ENCODE data around the gene DEFB131B.
"Not testable (repeated sequence)": the region's sequence is repeated elsewhere in the genome, so short reads cannot be mapped to it uniquely, and the experiment has no call there.

Gene DEFB131B, protein sequence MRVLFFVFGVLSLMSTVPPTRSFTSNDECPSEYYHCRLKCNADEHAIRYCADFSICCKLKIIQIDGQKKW
- long read RNA-seq, donor 1 = 0 reads
- long read RNA-seq, donor 2 = 0 reads
- long read RNA-seq, donor 3 = 0 reads
- long read RNA-seq, donor 4 = 0 reads
- long read RNA-seq, donor 5 = 0 reads
- long read RNA-seq, donor 6 = 0 reads
- long read RNA-seq, donor 7 = 0 reads
- long read RNA-seq, donor 8 = 0 reads

DNA sequence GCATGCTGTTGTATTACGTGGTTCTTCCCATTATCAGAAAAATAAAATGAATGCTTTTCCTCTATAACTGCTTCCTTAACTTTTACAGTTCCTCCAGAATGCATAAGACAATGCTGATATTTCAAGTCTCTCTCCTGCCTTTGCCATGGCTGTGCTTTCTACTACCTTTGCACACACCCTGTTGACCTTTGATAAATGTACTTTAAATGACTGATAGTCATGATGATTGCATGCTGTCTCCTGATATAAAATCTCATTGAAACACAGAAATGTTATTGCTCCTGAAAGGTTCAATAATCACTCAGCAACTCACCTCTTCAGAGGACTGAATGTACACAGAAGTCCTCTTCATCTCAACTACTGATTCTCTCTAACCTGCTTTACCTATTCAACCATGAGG lies at the start of gene DEFB131B:
DEFB131B (plus strand) TSS at position 395 of the 400 bp plus-strand sequence; CDS start at position 395, 0 bp downstream.
- not testable (repeated sequence) for DNase-seq

DNA sequence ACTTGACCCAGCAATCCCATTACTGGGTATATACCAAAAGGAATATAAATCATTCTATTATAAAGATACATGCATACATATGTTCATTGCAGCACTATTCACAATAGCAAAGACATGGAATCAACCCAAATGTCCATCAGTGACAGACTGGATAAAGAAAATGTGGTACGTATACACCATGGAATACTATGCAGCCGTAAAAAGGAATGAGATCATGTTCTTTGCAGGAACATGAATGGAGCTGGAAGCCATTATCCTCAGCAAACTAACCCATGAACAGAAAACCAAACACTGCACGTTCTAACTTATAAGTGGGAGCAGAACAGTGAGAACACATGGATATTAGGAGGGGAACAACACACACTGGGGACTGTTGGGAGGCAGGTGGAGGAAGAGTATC lies 49.0 kb upstream of the DEFB131B start:
- DNase-seq = not testable (repeated sequence)

DNA sequence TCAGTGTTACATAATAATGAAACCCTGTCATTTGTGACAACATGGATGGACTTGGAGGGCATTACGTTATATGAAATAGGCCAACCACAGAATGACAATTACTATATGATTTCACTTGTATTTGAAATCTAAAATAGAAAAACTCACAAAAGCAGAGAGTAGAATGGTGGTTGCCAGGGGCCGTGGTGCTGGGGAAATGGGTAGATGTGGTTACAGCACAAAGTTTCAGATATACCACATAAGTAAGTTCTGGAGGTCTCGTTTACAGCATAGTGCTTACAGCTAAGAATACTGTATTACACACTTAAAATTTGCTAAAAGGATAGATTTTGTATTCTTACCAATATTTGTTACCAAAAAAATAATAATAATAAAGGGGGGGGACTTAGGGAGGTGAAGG lies 48.6 kb upstream of the DEFB131B start:
- not testable (repeated sequence) for DNase-seq

DNA sequence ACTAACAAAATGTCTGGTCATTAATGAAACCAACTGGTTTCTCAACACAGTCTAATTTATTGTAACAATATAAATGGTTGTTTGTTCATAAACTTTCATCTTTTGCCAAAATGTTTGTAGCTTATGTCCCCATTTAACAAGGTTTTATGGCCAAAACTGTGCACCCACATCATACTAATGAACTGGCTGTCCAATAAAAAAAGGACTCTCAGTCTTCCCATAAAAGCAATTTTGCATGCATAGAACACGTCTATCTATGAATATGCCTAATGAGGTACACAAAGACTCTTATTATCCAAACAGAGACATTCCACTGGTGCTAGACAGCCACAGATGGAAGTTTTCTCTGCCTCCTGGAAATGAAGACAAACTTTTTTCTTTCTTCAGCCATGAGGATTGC lies 45.4 kb upstream of the DEFB131B start, which contains the start of gene DEFB108B:
DEFB108B (plus strand) TSS at position 390 of the 400 bp plus-strand sequence; CDS start at position 390, 0 bp downstream.
- not testable (repeated sequence) for DNase-seq

DNA sequence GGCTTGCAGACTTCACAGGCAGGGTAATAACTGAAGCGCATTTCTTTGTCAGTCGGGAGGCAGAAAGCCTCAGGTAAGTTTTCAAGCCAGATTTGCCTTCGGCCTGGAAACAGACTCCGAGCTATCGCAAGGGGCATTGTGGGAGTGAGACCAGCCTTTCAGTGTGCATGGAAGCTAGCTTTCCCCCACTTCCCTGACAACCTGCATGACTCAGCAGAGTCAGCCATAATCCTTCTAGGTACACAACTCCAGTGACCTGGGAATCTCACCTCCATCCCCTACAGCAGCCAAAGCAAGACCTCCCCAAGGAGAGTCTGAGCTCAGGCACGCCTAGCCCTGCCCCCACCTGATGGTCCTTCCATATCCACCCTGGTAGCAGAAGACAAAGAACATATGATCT lies 35.5 kb upstream of the DEFB131B start:
- DNase-seq = not testable (repeated sequence)

DNA sequence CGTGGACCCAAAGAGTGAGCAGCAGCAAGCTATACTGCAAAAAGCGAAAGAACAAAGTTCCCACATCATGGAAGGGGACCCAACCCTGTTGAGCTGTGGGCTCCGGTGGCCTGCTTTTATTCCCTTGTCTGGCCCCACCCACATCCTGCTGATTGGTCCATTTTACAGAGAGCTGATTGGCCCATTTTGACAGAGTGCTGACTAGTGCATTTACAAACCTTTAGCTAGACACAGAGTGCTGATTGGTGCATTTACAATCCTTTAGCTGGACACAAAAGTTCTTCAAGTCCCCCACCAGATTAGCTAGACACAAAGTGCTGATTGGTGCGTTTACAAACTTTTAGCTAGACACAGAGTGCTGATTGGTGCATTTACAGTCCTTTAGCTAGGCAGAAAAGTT lies 34.9 kb upstream of the DEFB131B start:
- not testable (repeated sequence) for DNase-seq

DNA sequence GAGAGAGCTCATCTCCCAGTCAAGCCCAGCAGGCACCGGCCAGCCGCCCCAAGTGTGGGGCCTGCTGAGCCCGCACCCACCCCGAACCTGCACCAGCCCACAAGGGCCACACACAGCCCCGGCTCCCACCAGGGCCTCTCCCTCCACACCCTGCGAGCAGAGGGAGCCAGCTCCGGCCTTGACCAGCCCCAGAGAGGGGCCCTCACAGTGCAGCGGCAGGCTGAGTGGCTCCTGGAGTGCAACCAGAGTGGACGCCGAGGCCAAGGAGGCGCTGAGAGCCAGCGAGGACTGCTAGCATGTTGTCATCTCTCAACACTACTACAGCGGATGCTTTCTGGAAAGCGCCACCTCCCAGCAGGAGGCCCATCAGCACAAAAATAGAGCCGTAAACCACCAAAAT lies 34.4 kb upstream of the DEFB131B start:
- DNase-seq = no peak

DNA sequence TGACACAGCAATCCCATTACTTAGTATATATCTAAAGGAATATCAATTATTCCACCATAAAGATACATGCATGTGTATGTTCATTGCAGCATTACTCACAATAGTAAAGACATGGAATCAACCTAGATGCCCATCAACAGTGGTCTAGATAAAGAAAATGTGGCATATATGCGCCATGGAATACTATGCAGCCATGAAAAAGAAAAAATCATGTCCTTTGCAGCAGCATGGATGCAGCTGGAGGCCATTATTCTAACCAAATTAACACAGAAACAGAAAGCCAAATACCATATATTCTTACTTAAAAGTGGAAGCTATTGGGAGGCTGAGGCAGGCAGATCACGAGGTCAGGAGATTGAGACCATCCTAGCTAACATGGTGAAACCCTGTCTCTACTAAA lies 24.4 kb upstream of the DEFB131B start:
- DNase-seq = not testable (repeated sequence)

DNA sequence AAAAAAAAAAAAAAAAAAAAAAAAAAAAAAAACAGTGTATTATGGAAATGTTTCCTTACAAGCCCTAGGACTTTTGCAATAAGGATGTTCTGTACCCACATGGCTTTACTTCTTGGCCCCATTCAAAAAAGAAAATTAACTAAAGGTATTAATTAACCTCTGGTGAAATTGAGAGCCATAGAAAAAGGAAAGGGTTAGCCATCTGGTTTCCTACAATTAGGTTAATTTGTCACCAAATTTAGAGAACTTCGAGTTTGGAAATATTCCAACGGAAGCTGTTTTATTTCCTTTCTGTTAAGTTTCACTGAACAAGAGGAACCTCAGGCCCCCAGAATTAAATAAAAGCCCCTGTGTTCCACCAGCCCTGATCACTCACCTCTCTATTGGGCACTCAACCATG lies 22.4 kb upstream of the DEFB131B start:
- DNase-seq = not testable (repeated sequence)

DNA sequence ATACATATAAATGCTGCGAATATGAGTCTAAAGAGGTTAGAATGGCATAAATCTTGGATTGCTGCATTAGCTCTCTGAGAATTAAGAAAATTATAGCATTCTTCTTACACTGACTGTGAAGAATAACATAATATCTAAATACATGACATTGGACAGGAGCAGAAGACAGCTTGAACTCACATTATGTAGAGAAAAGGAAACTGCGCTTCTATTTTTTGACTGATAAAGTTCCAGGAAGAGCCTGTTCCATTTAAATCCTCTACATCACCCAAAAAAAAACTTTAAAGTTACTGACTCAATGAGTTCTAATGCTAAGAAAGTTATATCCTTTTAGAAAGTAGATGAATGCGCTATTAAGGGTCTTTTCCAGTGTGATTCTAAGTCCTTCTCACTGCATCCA lies 17.4 kb upstream of the DEFB131B start:
- not testable (repeated sequence) for DNase-seq

DNA sequence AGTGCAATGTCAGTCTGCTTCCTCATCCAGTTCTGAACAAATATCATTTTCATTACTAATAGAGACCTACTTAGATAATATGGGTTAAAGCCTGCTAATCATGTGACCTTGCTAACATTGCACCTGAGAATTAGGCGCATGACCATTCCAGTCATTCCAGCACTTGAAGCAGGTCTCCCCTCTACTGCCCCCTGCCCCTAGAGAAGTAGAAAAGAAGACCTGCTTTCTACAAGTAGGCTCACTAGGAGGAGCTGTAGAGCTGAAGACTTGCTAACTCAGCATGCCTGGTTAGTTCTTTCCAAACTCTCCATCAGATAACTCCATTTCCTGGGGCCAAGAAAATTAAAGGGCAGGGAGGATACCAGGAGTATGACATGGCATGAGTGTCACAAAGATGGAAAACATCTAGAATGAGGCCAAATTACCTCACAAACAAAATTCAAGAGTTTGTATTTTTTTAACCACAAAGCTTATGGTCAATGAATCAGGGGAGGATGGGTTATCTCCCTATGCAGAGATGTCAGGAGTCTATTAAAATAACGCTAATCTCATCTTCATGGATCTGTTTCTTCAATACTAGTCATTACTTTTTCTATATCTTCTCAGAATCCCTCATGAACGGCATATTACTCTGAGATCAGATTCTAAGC lies 14.2 kb upstream of the DEFB131B start:
- not testable (repeated sequence) for DNase-seq

DNA sequence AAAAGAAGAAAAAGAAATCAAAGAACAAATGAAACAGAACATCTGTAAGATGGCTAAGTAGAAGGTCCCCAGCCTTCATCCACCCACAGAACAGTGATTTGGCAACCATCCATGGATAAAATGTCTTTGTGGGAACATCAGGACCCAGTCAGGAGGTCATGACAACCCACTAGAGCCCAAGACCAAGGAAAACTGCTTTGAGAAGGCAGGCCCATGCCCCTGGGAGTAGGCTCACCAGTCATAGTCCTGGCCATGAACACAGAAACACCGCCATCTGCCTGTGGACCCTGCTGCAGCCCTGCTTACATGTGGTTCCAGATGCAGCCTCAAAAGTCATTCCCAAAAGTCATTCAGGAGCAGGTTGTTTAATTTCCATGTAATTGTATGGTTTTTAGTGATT lies 11.0 kb upstream of the DEFB131B start:
- DNase-seq = not testable (repeated sequence)

DNA sequence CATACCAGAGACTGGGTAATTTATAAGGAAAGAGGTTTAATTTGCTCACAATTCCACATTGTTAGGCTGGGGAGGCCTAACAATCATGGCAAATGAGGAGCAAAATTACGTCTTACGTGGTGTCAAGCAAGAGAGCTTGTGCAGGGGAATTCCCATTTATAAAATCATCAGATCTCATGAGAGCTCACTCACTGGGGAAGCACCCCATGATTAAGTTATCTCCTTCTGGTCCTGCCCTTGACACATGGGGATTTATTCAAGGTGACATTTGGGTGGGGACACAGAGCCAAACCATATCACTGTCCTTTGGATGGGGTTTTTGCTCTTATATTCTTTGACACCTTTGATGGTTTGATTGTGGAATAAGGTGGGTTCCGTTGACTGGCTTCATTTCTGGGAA lies 8.3 kb upstream of the DEFB131B start:
- not testable (repeated sequence) for DNase-seq

DNA sequence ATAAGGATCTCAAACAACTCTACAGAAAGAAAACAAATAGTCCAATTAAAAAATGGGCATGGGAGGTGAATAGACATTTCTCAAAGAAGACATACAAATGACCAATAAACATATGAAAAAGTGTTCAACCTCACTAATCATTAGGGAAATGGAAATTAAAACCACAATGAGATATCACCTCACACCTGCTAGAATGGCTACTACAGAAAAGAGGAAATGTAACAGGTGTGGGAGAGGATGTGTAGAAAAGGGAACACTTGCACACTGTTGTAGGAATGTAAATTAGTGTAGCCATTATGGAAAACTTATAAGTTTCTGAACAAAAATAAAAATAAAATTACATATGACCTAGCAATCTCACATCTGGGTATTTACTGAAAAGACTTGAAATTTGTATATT lies 7.6 kb upstream of the DEFB131B start:
- DNase-seq = not testable (repeated sequence)

DNA sequence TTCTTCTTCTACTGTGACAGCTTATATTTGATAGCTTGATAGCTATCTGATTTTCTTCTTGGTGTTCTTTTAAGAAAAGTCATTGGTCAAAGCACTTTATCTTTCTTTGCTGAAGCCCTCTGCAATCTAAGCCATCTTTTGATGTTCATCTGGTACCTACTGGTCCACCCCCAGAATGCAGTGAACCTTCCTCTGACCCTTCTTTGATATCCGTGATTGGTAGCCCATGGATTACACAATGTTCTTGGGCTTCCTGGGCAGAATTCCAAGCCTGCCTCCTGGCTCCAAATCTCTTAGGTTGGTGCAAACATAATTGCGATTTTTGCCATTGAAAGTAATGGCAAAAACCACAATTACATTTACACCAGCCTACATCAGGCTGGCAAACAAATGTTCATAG lies 2.0 kb upstream of the DEFB131B start:
- DNase-seq = not testable (repeated sequence)

DNA sequence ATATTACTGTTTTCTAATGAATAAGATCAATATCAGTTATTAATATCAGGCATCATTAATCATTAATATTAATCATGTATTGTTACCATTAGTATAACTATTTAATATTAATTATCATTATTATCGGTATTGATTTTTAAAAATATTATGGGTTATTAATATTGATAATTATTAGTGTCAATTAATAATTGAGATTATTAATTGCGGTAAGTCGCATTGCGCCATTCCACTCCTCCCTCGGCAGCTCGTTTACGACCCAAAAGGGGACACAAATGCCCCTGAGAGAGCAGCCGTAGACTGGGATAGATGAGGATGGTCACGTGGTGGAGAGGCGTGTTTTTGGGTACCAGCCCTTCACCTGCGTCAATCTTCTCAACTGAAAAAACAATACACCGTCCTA lies 7.6 kb downstream of the DEFB131B start:
- DNase-seq = not testable (repeated sequence)

DNA sequence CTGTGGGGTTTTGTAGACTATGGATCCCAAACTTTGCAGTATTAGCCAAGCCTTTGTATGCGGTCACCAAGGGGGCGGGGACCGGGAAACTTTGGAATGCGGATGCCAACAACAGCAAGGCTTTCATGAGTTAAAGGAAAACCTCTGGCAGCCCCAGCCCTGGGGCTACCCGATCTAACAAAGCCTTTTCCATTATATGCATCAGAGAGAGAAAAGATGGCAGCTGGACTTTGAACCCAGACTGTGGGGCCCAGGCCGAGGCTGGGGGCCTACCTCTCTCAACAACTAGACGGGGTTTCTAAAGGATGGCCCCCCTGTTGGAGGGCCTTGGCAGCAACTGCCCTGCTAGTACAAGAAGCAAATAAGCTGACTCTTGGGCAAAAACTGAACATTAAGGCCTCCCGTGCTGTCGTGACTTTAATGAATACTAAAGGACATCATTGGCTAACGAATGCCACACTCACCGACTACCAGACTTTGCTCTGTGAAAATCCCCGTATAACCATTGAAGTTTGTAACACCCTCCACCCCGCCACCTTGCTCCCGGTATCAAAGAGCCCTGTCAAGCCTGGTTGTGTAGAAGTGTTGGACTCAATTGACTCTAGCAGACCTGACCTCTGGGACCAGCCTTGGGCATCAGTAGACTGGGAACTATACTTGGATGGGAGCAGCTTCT lies 10.2 kb downstream of the DEFB131B start:
- DNase-seq = not testable (repeated sequence)

DNA sequence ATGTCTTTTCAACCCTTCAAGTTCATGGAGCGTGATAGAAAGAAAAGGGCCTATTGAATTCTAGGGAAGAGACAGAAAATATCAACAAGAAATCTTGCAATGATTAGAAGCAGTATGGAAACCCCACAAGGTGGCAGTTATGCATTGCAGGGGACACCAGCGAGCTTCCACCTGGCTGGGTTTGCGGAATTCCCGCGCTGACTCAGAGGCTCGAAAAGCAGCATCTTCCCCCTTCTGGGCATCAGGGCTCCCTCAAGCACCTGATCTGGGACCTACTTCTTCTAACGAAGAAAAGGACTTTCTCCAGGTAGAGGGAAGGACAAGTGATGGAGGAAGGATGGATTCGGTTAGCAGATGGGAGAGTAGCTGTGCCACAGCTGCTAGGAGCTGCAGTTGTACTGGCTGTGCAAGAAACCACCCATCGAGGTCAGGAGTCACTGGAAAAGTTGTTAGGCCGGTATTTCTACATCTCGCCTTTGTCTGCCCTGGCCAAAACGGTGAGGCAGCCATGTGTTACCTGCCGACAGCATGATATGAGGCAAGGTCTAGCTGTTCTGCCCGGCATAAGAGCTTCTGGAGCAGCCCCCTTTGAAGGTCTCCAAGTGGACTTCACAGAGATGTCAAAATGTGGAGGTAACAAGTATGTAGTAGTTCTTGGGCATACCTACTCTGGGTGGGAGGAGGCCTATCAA lies 11.1 kb downstream of the DEFB131B start:
- not testable (repeated sequence) for DNase-seq

DNA sequence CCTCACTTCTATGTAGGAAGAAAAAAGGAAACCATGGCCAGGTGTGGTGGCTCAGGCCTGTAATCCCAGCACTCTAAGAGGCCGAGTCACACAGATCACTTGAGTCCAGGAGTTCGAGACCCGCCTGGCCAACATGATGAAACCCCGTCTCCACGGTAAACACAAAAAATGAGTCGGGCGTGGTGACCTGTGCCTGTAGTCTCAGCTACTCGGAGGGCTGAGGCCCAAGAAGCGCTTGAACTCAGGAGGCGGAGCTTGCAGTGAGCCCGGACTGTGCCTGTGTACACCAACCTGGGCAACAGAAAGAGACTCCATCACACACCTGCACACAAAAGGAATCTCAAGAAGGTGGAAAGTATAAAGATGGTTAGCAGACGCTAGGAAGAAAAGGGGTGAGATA lies 17.7 kb downstream of the DEFB131B start:
- DNase-seq = no peak

DNA sequence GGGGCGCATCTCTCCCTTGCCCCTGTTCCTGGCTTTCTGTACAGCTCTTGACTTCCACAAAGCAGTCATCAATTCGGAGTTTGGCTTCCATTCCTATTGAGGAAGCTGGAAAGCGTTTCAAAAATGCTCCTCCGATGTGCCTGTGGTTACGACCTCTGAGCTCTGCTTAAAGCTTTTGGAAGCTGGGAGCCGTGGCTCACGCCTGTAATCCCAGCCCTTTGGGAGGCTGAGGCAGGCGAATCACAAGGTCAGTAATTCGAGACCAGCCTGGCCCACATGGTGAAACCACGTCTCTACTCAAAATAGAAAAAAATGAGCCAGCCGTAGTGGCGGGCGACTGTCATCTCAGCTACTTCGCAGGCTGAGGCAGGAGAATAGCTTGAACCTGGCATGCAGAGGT lies 22.9 kb downstream of the DEFB131B start:
- DNase-seq = not testable (repeated sequence)

DNA sequence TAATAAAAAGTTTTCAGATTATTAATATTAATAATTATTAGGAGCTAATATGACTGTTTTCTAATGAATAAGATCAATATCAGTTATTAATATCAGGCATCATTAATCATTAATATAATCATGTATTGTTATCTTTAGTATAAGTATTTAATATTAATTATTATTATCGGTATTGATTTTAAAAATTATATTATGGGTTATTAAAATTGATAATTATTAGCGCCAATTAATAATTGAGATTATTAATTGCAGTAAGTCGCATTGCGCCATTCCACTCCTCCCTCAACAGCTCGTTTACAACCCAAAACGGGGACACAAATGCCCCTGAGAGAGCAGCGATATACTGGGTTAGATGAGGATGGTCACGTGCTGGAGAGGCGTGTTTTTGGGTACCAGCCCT lies 30.0 kb downstream of the DEFB131B start:
- DNase-seq = no peak

DNA sequence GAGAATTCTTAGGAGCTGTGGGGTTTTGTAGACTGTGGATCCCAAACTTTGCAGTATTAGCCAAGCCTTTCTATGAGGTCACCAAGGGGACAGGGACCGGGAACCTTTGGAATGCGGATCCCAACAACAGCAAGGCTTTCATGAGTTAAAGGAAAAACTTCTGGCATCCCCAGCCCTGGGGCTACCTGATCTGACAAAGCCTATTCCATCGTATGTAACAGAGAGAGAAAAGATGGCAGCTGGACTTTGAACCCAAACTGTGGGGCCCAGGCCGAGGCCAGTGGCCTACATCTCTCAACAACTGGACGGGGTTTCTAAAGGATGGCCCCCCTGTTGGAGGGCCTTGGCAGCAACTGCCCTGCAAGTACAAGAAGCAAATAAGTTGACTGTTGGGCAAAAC lies 32.5 kb downstream of the DEFB131B start:
- DNase-seq = not testable (repeated sequence)
